Ishikawa (cell line): Measurements from ENCODE around the gene PHF20.

Source experiments
- CEBPB ChIP-seq: IDR thresholded peaks from 2 replicates; pipeline ENCODE4 v1.6.1; 2012
- CREB1 ChIP-seq: IDR thresholded peaks from 2 replicates; pipeline ENCODE4 v1.6.1; 2012; ENCODE audit warnings: low read depth
- EGR1 ChIP-seq: IDR thresholded peaks from 2 replicates; pipeline ENCODE4 v1.6.1; 2012
- EP300 ChIP-seq: IDR thresholded peaks from 2 replicates; pipeline ENCODE4 v1.6.1; 2012; ENCODE audit warnings: borderline replicate concordance
- FOXM1 ChIP-seq: IDR thresholded peaks from 2 replicates; pipeline ENCODE4 v1.6.1; 2012; ENCODE audit warnings: low read depth, borderline replicate concordance
- NFIC ChIP-seq: IDR thresholded peaks from 2 replicates; pipeline ENCODE4 v1.6.1; 2012
- RAD21 ChIP-seq: IDR thresholded peaks from 2 replicates; pipeline ENCODE4 v1.6.1; 2012; ENCODE audit warnings: low read depth
- REST ChIP-seq: IDR thresholded peaks from 2 replicates; pipeline ENCODE4 v1.6.1; 2012; ENCODE audit warnings: low read depth, mild to moderate bottlenecking
- TAF1 ChIP-seq: IDR thresholded peaks from 2 replicates; pipeline ENCODE4 v1.6.1; 2012; ENCODE audit warnings: low read depth, mild to moderate bottlenecking
- TCF12 ChIP-seq: IDR thresholded peaks from 2 replicates; pipeline ENCODE4 v1.6.1; 2012; ENCODE audit warnings: low read depth
- TEAD4 ChIP-seq: IDR thresholded peaks from 2 replicates; pipeline ENCODE4 v1.6.1; 2012
- YY1 ChIP-seq: IDR thresholded peaks from 2 replicates; pipeline ENCODE4 v1.6.1; 2012; ENCODE audit warnings: low read depth
- ZBTB7A ChIP-seq: IDR thresholded peaks from 2 replicates; pipeline ENCODE4 v1.6.1; 2012; ENCODE audit warnings: low read depth
- TF ChIP-seq, protein P1 (sequence below): IDR thresholded peaks from 2 replicates; pipeline ENCODE4 v1.6.1; 2012
- TF ChIP-seq, protein P2 (sequence below): IDR thresholded peaks from 2 replicates; pipeline ENCODE4 v1.6.1; 2012

PHF20 gene

GRCh38 chr20:35956616-35957015 lies 184.8 kb downstream of the PHF20 start:
- no peak for TF ChIP-seq CREB1
- TF ChIP-seq, protein P1, sequence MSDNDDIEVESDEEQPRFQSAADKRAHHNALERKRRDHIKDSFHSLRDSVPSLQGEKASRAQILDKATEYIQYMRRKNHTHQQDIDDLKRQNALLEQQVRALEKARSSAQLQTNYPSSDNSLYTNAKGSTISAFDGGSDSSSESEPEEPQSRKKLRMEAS, result no peak
- TF ChIP-seq EP300, result no peak
- no peak for TF ChIP-seq EGR1

DNA sequence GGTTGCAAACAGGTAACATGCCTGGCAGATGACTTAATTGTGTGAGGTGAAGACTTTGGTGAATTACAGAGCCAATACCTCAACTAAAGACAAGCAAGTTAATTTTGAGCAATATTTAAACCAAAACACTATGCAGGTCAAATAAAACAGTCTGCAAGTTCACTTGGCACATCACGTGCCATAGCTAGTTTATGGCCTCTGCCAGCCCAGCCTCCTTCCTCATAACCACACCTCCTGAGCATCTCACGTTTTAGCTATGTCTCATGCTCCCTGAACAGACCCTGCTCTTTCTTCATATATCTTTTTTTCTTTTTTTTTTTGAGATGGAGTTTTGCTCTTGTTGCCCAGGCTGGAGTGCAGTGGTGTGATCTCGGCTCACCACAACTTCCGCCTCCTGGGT lies 192.1 kb downstream of the PHF20 start:
- TF ChIP-seq TEAD4, result no peak
- no peak for TF ChIP-seq TAF1
- no peak for TF ChIP-seq FOXM1
- TF ChIP-seq, protein P2, sequence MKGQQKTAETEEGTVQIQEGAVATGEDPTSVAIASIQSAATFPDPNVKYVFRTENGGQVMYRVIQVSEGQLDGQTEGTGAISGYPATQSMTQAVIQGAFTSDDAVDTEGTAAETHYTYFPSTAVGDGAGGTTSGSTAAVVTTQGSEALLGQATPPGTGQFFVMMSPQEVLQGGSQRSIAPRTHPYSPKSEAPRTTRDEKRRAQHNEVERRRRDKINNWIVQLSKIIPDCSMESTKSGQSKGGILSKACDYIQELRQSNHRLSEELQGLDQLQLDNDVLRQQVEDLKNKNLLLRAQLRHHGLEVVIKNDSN, result no peak
- no peak for TF ChIP-seq REST
- no peak for TF ChIP-seq ZBTB7A
- TF ChIP-seq RAD21, result no peak
- no peak for TF ChIP-seq YY1
- TF ChIP-seq NFIC, result no peak
- TF ChIP-seq EGR1, result no peak
- TF ChIP-seq, protein P1, result no peak
- TF ChIP-seq EP300, result no peak

GRCh38 chr20:35967979-35968640 lies 196.3 kb downstream of the PHF20 start, which contains the start of gene CNBD2:
CNBD2 (plus strand) TSS chr20:35968590; CDS start chr20:35968763, 173 bp downstream.
- TF ChIP-seq FOXM1, result no peak
- TF ChIP-seq TAF1, result no peak
- no peak for TF ChIP-seq ZBTB7A
- TF ChIP-seq, protein P1, result no peak
- no peak for TF ChIP-seq CREB1
- TF ChIP-seq EP300, result no peak
- no peak for TF ChIP-seq TCF12

GRCh38 chr20:35968930-35969329 lies 197.1 kb downstream of the PHF20 start:
- TF ChIP-seq ZBTB7A, result no peak
- TF ChIP-seq, protein P1, result no peak
- no peak for TF ChIP-seq FOXM1
- TF ChIP-seq EP300, result no peak
- no peak for TF ChIP-seq TAF1

- TF ChIP-seq REST (no peak), TCF12 (no peak), TEAD4 (no peak), TAF1 (no peak)
- TF ChIP-seq, protein P1, result no peak
Observed at GRCh38 chr20:35971981-35972380, 200.2 kb downstream of the PHF20 start.

DNA sequence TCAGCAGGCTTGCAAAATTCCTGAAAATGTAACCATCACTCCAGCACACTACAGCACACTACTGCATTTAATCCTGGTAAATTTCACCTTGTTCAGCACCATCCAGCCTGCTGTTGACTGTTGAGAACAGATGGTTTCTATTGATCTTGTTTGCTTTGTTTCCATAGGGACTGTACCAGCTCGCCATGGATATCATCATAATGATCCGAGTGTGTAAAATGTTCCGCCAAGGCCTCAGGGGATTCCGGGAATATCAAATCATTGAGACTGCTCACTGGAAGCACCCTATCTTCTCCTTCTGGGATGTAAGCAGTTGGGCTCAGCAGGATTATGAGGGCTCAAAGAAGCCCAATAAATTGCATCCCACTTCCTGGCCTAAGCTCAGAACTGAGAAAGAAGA lies 200.6 kb downstream of the PHF20 start:
- TF ChIP-seq FOXM1 (no peak), RAD21 (no peak), ZBTB7A (no peak), EP300 (no peak), YY1 (no peak), REST (no peak), TAF1 (no peak), CEBPB (no peak), TEAD4 (no peak), NFIC (no peak), EGR1 (no peak), CREB1 (no peak), TCF12 (no peak)
- TF ChIP-seq, protein P1, result no peak
- TF ChIP-seq, protein P2, result no peak
